ENCODE results near the gene SLC30A4. TPM values are rescaled to one million over a fixed set of nuclear protein-coding genes. Genes with fewer than 3 reads are reported as not detected.
"Not testable (repeated sequence)": the region's sequence is repeated elsewhere in the genome, so short reads cannot be mapped to it uniquely, and the experiment has no call there.

SLC30A4 gene
- polyA plus RNA-seq, 1 donor: 4.6 TPM

GRCh38 chr15:45510758-45511280, 11.7 kb downstream of the SLC30A4 start:
- DNase-seq (ENCODE audit: low read depth): no peak

- DNase-seq (ENCODE audit: low read depth): not testable (repeated sequence)
Observed at GRCh38 chr15:45507143-45507542, 15.4 kb downstream of the SLC30A4 start.

- no peak for DNase-seq (ENCODE audit: low read depth)
Observed at GRCh38 chr15:45499426-45499825, 23.1 kb downstream of the SLC30A4 start.

- DNase-seq (ENCODE audit: low read depth): no peak
Observed at GRCh38 chr15:45498701-45499100, 23.9 kb downstream of the SLC30A4 start.

- DNase-seq (ENCODE audit: low read depth): no peak
Observed at GRCh38 chr15:45497261-45497660, 25.3 kb downstream of the SLC30A4 start.

- DNase-seq (ENCODE audit: low read depth): no peak
Observed at GRCh38 chr15:45496658-45497057, 25.9 kb downstream of the SLC30A4 start.

- no peak for DNase-seq (ENCODE audit: low read depth)
Observed at GRCh38 chr15:45495588-45495987, 27.0 kb downstream of the SLC30A4 start.

GRCh38 chr15:45489690-45490238, 32.8 kb downstream of the SLC30A4 start:
- no peak for DNase-seq (ENCODE audit: low read depth)

GRCh38 chr15:45486317-45486716, 36.2 kb downstream of the SLC30A4 start:
- no peak for DNase-seq (ENCODE audit: low read depth)

GRCh38 chr15:45481135-45481534, 41.4 kb downstream of the SLC30A4 start:
- no peak for DNase-seq (ENCODE audit: low read depth)

GRCh38 chr15:45476410-45476809, 46.1 kb downstream of the SLC30A4 start:
- no peak for DNase-seq (ENCODE audit: low read depth)

- no peak for DNase-seq (ENCODE audit: low read depth)
Observed at GRCh38 chr15:45474799-45475198, 47.8 kb downstream of the SLC30A4 start.

GRCh38 chr15:45473068-45473467, 49.5 kb downstream of the SLC30A4 start:
- DNase-seq (ENCODE audit: low read depth): no peak

- DNase-seq (ENCODE audit: low read depth): no peak
Observed at GRCh38 chr15:45471151-45471550, 51.4 kb downstream of the SLC30A4 start.

GRCh38 chr15:45469441-45469840, 53.1 kb downstream of the SLC30A4 start:
- no peak for DNase-seq (ENCODE audit: low read depth)

- DNase-seq (ENCODE audit: low read depth): no peak
Observed at GRCh38 chr15:45469027-45469426, 53.5 kb downstream of the SLC30A4 start.

GRCh38 chr15:45468294-45468693, 54.3 kb downstream of the SLC30A4 start:
- DNase-seq (ENCODE audit: low read depth): no peak

GRCh38 chr15:45458746-45459403, 63.7 kb downstream of the SLC30A4 start:
- no peak for DNase-seq (ENCODE audit: low read depth)

- DNase-seq (ENCODE audit: low read depth): peak; percentile 54
Observed at GRCh38 chr15:45457641-45458539, 64.7 kb downstream of the SLC30A4 start.

GRCh38 chr15:45457220-45457619, 65.3 kb downstream of the SLC30A4 start:
- no peak for DNase-seq (ENCODE audit: low read depth)

GRCh38 chr15:45456212-45457106, 66.1 kb downstream of the SLC30A4 start:
- no peak for DNase-seq (ENCODE audit: low read depth)
